Mesenchymal stem cell (in vitro differentiated cells and primary cell): Measurements from ENCODE around the gene CDC42BPB.

ENCODE experiments used
- DNase-seq: peaks from one replicate; pipeline ENCODE4 v3.0.0-alpha.2; 2013
- H2AFZ ChIP-seq: one replicate; pipeline ENCODE4 v1.6.1; 2013; ENCODE audit warnings: low read depth, mild to moderate bottlenecking, control low read depth, inconsistent platforms, low read length, moderate library complexity
- H2AK5ac ChIP-seq: 2 replicates; pipeline ENCODE4 v1.6.1; 2013; ENCODE audit warnings: low read length, moderate library complexity, mild to moderate bottlenecking, inconsistent platforms; ENCODE audit not compliant: severe bottlenecking
- H2BK120ac ChIP-seq: one replicate; pipeline ENCODE4 v1.6.1; 2013; ENCODE audit warnings: low read depth, mild to moderate bottlenecking, inconsistent platforms, low read length, moderate library complexity
- H2BK12ac ChIP-seq, 2 experiments: one replicate each; pipeline ENCODE4 v1.6.1; 2013; ENCODE audit warnings: inconsistent platforms in 2 of 2, low read length in 2 of 2, mild to moderate bottlenecking in 2 of 2, moderate library complexity in 2 of 2, control low read depth in 1 of 2
- H2BK15ac ChIP-seq: one replicate; pipeline ENCODE4 v1.6.1; 2013; ENCODE audit warnings: mild to moderate bottlenecking, low read depth, inconsistent platforms; ENCODE audit not compliant: poor library complexity, severe bottlenecking
- H2BK5ac ChIP-seq: 2 replicates; pipeline ENCODE4 v1.6.1; 2013; ENCODE audit warnings: low read depth, mild to moderate bottlenecking, low read length, control low read depth, inconsistent platforms; ENCODE audit not compliant: poor library complexity, severe bottlenecking
- H3K14ac ChIP-seq, 2 experiments: one replicate each; pipeline ENCODE4 v1.6.1; 2013; ENCODE audit warnings: inconsistent platforms in 2 of 2, low read length in 2 of 2, control low read depth in 1 of 2, mild to moderate bottlenecking in 1 of 2, moderate library complexity in 1 of 2
- H3K18ac ChIP-seq, 2 experiments: one replicate each; pipeline ENCODE4 v1.6.1; 2013; ENCODE audit warnings: inconsistent platforms in 2 of 2, low read length in 2 of 2, control low read depth in 1 of 2, low read depth in 1 of 2, mild to moderate bottlenecking in 1 of 2
- H3K23ac ChIP-seq, 2 experiments: one replicate each; pipeline ENCODE4 v1.6.1; 2013; ENCODE audit warnings: inconsistent platforms in 2 of 2, low read length in 2 of 2, mild to moderate bottlenecking in 2 of 2, moderate library complexity in 2 of 2, control low read depth in 1 of 2
- H3K27ac ChIP-seq: 2 replicates; pipeline ENCODE4 v1.5.1; 2013; ENCODE audit warnings: mild to moderate bottlenecking, moderate library complexity, low read length, control low read depth, inconsistent platforms; ENCODE audit not compliant: poor library complexity, severe bottlenecking
- H3K27me3 ChIP-seq, 2 experiments: 2 replicates each; pipeline versions ENCODE4 v1.6.1 to v1.7.0; 2013; ENCODE audit warnings: low read length in 2 of 2, mild to moderate bottlenecking in 2 of 2, moderate library complexity in 2 of 2, control low read depth in 1 of 2, inconsistent platforms in 1 of 2; ENCODE audit not compliant: control insufficient read depth in 1 of 2, insufficient read depth in 1 of 2
- H3K36me3 ChIP-seq, 2 experiments: 2 replicates each; pipeline versions ENCODE4 v1.6.1 to v1.7.0; 2013; ENCODE audit warnings: low read length in 2 of 2, control low read depth in 1 of 2, inconsistent platforms in 1 of 2, low read depth in 1 of 2, mild to moderate bottlenecking in 1 of 2; ENCODE audit not compliant: insufficient read depth in 2 of 2, control insufficient read depth in 1 of 2
- H3K4ac ChIP-seq, 2 experiments: one replicate each; pipeline ENCODE4 v1.6.1; 2013; ENCODE audit warnings: inconsistent platforms in 2 of 2, low read length in 2 of 2, mild to moderate bottlenecking in 2 of 2, moderate library complexity in 2 of 2, control low read depth in 1 of 2, low read depth in 1 of 2
- H3K4me1 ChIP-seq: 2 replicates; pipeline ENCODE4 v1.6.1; 2013; ENCODE audit warnings: low read depth, low read length, control low read depth; ENCODE audit not compliant: control insufficient read depth, insufficient read depth
- H3K4me2 ChIP-seq: 2 replicates; pipeline ENCODE4 v1.6.1; 2013; ENCODE audit warnings: low read length, mild to moderate bottlenecking, inconsistent platforms; ENCODE audit not compliant: poor library complexity, severe bottlenecking
- H3K4me3 ChIP-seq, 2 experiments: 2 replicates each; pipeline versions ENCODE4 v1.5.1 to v1.7.0; 2013; ENCODE audit warnings: low read length in 2 of 2, mild to moderate bottlenecking in 2 of 2, control low read depth in 1 of 2, low read depth in 1 of 2; ENCODE audit not compliant: insufficient read depth in 1 of 2
- H3K79me1 ChIP-seq: replicated peaks from 2 replicates; pipeline ENCODE4 v1.6.1; 2013; ENCODE audit warnings: mild to moderate bottlenecking, control low read depth, low read length, inconsistent platforms; ENCODE audit not compliant: poor library complexity, severe bottlenecking
- H3K9ac ChIP-seq: 2 replicates; pipeline ENCODE4 v1.7.0; 2013; ENCODE audit warnings: mild to moderate bottlenecking, low read length, moderate library complexity
- H3K9me3 ChIP-seq: 2 replicates; pipeline ENCODE4 v1.7.0; 2013; ENCODE audit warnings: mild to moderate bottlenecking, low read length; ENCODE audit not compliant: control insufficient read depth
- H4K8ac ChIP-seq: one replicate; pipeline ENCODE4 v1.6.1; 2013; ENCODE audit warnings: inconsistent platforms, mild to moderate bottlenecking, low read length, moderate library complexity
- H4K91ac ChIP-seq: one replicate; pipeline ENCODE4 v1.6.1; 2013; ENCODE audit warnings: mild to moderate bottlenecking, low read length, inconsistent platforms
- WGBS: methylation state at CpG from one replicate; pipeline ENCODE4 v1.1.7; 2013; ENCODE audit warnings: mixed read lengths; 5-methylcytosine and 5-hydroxymethylcytosine counted together

The CDC42BPB gene

DNA sequence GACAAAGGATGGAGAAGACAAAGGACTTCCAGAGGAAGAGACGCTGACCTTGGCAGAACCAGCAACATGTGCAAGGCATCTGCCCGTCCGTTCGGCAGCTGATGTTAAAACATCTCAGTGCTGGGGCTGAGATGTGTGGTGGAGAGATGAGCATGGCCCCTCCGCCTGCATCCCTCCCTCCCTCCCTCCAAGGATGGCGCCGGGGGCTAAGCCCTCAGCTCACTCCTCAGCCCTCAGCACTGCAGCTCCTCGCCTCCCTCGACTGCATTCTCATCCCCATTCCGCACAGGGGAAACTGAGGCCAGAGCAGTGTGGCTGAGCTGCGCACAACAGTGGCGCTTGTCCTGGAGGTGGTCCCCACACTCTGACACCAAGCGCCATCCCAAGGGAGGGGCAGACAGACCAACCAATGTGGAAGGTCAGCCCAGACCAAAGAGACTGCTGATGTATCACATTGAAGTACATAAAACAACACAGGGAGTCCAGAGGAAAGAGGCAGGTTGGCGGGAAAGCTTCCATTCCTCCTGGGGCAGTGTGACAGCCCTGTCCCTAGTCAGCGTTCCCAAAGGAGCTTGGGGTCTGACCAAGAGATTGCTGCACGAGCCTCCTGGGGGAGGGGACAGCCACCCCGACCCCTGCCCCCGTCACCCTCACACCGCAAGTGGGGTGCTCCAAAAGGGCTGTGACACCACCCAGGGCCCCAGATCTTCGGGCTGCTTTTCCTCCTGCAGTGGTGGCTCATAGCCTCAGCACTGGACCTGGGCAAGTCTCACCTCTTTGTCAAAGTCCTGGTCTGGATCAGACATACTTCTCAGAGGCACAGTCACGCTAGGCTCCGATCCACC is 119.8 kb downstream of the CDC42BPB start:
- Histone ChIP-seq H3K9me3 (no peaks in the 10 kb centered on the region), H3K23ac (no peak overlapping the region), H3K4me3 (no peak overlapping the region), H2AK5ac (no peak overlapping the region), H3K36me3 (peaks cover 76 to 83% of the 10 kb centered on the region in 2 experiments), H4K8ac (no peak overlapping the region), H3K9ac (no peak overlapping the region), H2BK120ac (no peak overlapping the region), H2BK12ac (no peak overlapping the region), H3K79me1 (peaks cover 22% of the 10 kb centered on the region), H3K27ac (no peak overlapping the region), H2AFZ (no peak overlapping the region), H2BK5ac (no peak overlapping the region), H3K4me2 (no peak overlapping the region), H2BK15ac (no peak overlapping the region), H3K14ac (no peak overlapping the region), H3K4ac (no peak overlapping the region), H4K91ac (no peak overlapping the region), H3K4me1 (peaks cover 1% of the 10 kb centered on the region), H3K18ac (no peak overlapping the region), H3K27me3 (no peaks in the 10 kb centered on the region)
- DNase-seq, result no peak
- 98% methylated on average over 19 of the region's 22 CpGs for WGBS

DNA sequence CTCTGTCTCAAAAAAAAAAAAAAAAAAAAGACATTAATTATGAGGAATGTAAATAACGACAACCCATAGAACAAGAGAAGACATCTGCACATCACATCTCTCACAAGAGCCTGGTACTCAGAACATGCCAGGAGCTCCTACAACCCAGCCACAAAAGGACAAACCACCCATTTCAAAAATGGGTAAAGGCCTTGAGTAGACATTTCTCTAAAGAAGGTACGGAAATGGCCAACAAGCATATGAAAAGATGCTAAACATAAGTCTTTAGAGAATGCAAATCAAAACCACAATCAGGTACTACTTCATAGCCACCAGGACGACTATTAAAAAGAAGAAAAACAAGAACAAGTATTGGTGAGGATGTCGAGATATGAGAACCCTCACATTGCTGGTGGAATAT is 121.6 kb downstream of the CDC42BPB start:
- Histone ChIP-seq H2BK15ac (no peak overlapping the region), H2BK12ac (no peak overlapping the region), H2BK5ac (no peak overlapping the region), H3K9me3 (no peaks in the 10 kb centered on the region), H3K4me2 (no peak overlapping the region), H3K36me3 (peaks cover 76 to 79% of the 10 kb centered on the region in 2 experiments), H3K27me3 (peaks cover 0 to under 1% of the 10 kb centered on the region in 2 experiments), H3K27ac (no peak overlapping the region), H3K23ac (no peak overlapping the region), H4K8ac (no peak overlapping the region), H3K14ac (no peak overlapping the region), H3K18ac (no peak overlapping the region), H3K4me1 (peaks cover 10% of the 10 kb centered on the region), H3K4ac (no peak overlapping the region), H2AK5ac (no peak overlapping the region), H3K4me3 (no peak overlapping the region), H3K79me1 (peaks cover 16% of the 10 kb centered on the region), H3K9ac (no peak overlapping the region), H2BK120ac (no peak overlapping the region), H4K91ac (no peak overlapping the region), H2AFZ (no peak overlapping the region)
- WGBS, result 100% methylated on average over 1 of the region's 4 CpGs
- no peak for DNase-seq

GRCh38 chr14:102933618-102934231 is 123.6 kb downstream of the CDC42BPB start:
- peaks cover 8% of the 10 kb centered on the region for H3K79me1 ChIP-seq
- H2BK120ac ChIP-seq, result no peak overlapping the region
- H4K8ac ChIP-seq, result no peak overlapping the region
- no peaks in the 10 kb centered on the region for H3K9me3 ChIP-seq
- H2AFZ ChIP-seq, result no peak overlapping the region
- H2BK15ac ChIP-seq, result no peak overlapping the region
- H4K91ac ChIP-seq, result no peak overlapping the region
- no peak overlapping the region for H3K4me2 ChIP-seq
- H3K4me1 ChIP-seq, result peaks cover 29% of the 10 kb centered on the region
- no peak overlapping the region for H3K9ac ChIP-seq
- no peak overlapping the region for H3K4me3 ChIP-seq
- no peak overlapping the region for H3K18ac ChIP-seq
- peaks cover 7 to 18% of the 10 kb centered on the region in 2 experiments for H3K27me3 ChIP-seq
- no peak overlapping the region for H2AK5ac ChIP-seq
- no peak overlapping the region for H2BK5ac ChIP-seq
- H3K23ac ChIP-seq, result no peak overlapping the region
- peaks cover 62 to 64% of the 10 kb centered on the region in 2 experiments for H3K36me3 ChIP-seq
- H3K14ac ChIP-seq, result no peak overlapping the region
- no peak overlapping the region for H3K4ac ChIP-seq
- no peak for DNase-seq
- 92% methylated on average over 19 of the region's 20 CpGs for WGBS
- no peak overlapping the region for H2BK12ac ChIP-seq
- no peak overlapping the region for H3K27ac ChIP-seq

- 89% methylated on average over 20 of the region's 26 CpGs for WGBS
- Histone ChIP-seq H4K91ac (no peak overlapping the region), H2BK12ac (no peak overlapping the region), H2BK120ac (no peak overlapping the region), H3K4me2 (no peak overlapping the region), H2AFZ (no peak overlapping the region), H3K27ac (no peak overlapping the region), H3K4ac (no peak overlapping the region), H3K27me3 (peaks cover 8 to 28% of the 10 kb centered on the region in 2 experiments), H2AK5ac (no peak overlapping the region), H3K9ac (no peak overlapping the region), H3K4me1 (peaks cover 39% of the 10 kb centered on the region), H3K18ac (no peak overlapping the region), H3K9me3 (no peaks in the 10 kb centered on the region), H2BK15ac (no peak overlapping the region), H3K14ac (no peak overlapping the region), H3K4me3 (no peak overlapping the region), H3K36me3 (peaks cover 51 to 54% of the 10 kb centered on the region in 2 experiments), H3K79me1 (peaks cover 5% of the 10 kb centered on the region), H3K23ac (no peak overlapping the region), H4K8ac (no peak overlapping the region), H2BK5ac (no peak overlapping the region)
- no peak for DNase-seq
Measured at GRCh38 chr14:102932484-102933248, 124.7 kb downstream of the CDC42BPB start.
